NCI-H128 (cell line): ENCODE measurements around the gene TCF4.

Source experiments
- DNase-seq: peaks from one replicate; lab custom pipeline; 2025; ENCODE audit not compliant: unreplicated experiment; lab: John Stamatoyannopoulos, UW

TCF4 gene

GRCh38 chr18:55244546-55244945 lies 343.4 kb downstream of the TCF4 start:
- no peak for DNase-seq

GRCh38 chr18:55243857-55244256 lies 344.1 kb downstream of the TCF4 start:
- DNase-seq = no peak

- DNase-seq = no peak
These were observed 344.7 kb downstream of the TCF4 start for GRCh38 chr18:55243255-55243654.

GRCh38 chr18:55240978-55241377 lies 347.0 kb downstream of the TCF4 start:
- no peak for DNase-seq

GRCh38 chr18:55239740-55240139 lies 348.3 kb downstream of the TCF4 start:
- no peak for DNase-seq

GRCh38 chr18:55237660-55238059 lies 350.3 kb downstream of the TCF4 start:
- no peak for DNase-seq

- DNase-seq = no peak
These were observed 351.7 kb downstream of the TCF4 start for GRCh38 chr18:55236150-55236931.

GRCh38 chr18:55235094-55235461 lies 352.9 kb downstream of the TCF4 start:
- no peak for DNase-seq

GRCh38 chr18:55234366-55235093 lies 353.5 kb downstream of the TCF4 start:
- peak; percentile 83 for DNase-seq

GRCh38 chr18:55233857-55234256 lies 354.1 kb downstream of the TCF4 start:
- no peak for DNase-seq

- DNase-seq = no peak
These were observed 355.5 kb downstream of the TCF4 start for GRCh38 chr18:55232506-55232905.

- DNase-seq = no peak
These were observed 358.3 kb downstream of the TCF4 start for GRCh38 chr18:55229682-55230081.

- no peak for DNase-seq
These were observed 359.3 kb downstream of the TCF4 start for GRCh38 chr18:55228707-55229106.

- DNase-seq = no peak
These were observed 359.8 kb downstream of the TCF4 start for GRCh38 chr18:55228191-55228590.

GRCh38 chr18:55227771-55228170 lies 360.2 kb downstream of the TCF4 start:
- DNase-seq = no peak

- DNase-seq = no peak
These were observed 361.9 kb downstream of the TCF4 start for GRCh38 chr18:55226044-55226443.

- no peak for DNase-seq
These were observed 363.8 kb downstream of the TCF4 start for GRCh38 chr18:55224086-55224625.

- no peak for DNase-seq
These were observed 366.4 kb downstream of the TCF4 start for GRCh38 chr18:55221622-55222021.

GRCh38 chr18:55220523-55220922 lies 367.5 kb downstream of the TCF4 start:
- DNase-seq = no peak

- no peak for DNase-seq
These were observed 368.2 kb downstream of the TCF4 start for GRCh38 chr18:55219823-55220222.

GRCh38 chr18:55219059-55219458 lies 368.9 kb downstream of the TCF4 start:
- no peak for DNase-seq

- no peak for DNase-seq
These were observed 373.0 kb downstream of the TCF4 start for GRCh38 chr18:55214969-55215368.
